CD4-positive, alpha-beta memory T cell (primary cell): ENCODE data around the gene NACC2. TPM values are rescaled to one million over a fixed set of nuclear protein-coding genes. Genes with fewer than 3 reads are reported as not detected.

Source experiments
- CTCF ChIA-PET: fragments of 350-600 bp; sonication (Branson Sonifier 250); formaldehyde crosslinking; loops from one replicate; lab custom pipeline; 2021; ENCODE audit warnings: inconsistent platforms; ENCODE audit not compliant: partially characterized antibody; lab: Charles Lee
- POLR2A ChIA-PET: fragments of 350-600 bp; sonication (Branson Sonifier 250); formaldehyde crosslinking; loops from one replicate; lab custom pipeline; 2021; ENCODE audit not compliant: partially characterized antibody; lab: Charles Lee
- DNase-seq, 5 donors: peaks; one replicate each; pipeline versions ENCODE4 v3.0.0 to v3.0.0-alpha.2; 2020 to 2022; ENCODE audit warnings: mixed read lengths in 1 of 5
- H3K27ac ChIP-seq: one replicate; pipeline ENCODE4 v1.7.0; 2013; ENCODE audit warnings: low read depth, low read length
- H3K27me3 ChIP-seq: 2 replicates; pipeline ENCODE4 v1.7.0; 2013; ENCODE audit warnings: mild to moderate bottlenecking, low read length, moderate library complexity; ENCODE audit not compliant: insufficient read depth
- H3K36me3 ChIP-seq: 2 replicates; pipeline ENCODE4 v1.7.0; 2013; ENCODE audit warnings: mild to moderate bottlenecking, low read length, moderate library complexity; ENCODE audit not compliant: insufficient read depth
- H3K4me1 ChIP-seq: 2 replicates; pipeline ENCODE4 v1.7.0; 2013; ENCODE audit warnings: mild to moderate bottlenecking, low read length, moderate library complexity; ENCODE audit not compliant: insufficient read depth
- H3K4me3 ChIP-seq, 2 donors: one replicate each; pipeline ENCODE4 v1.7.0; 2013; ENCODE audit warnings: low read length in 2 of 2, mild to moderate bottlenecking in 1 of 2
- H3K9me3 ChIP-seq, 2 donors: one replicate each; pipeline ENCODE4 v1.7.0; 2013; ENCODE audit warnings: low read length in 2 of 2, control low read depth in 1 of 2; ENCODE audit not compliant: control insufficient read depth in 1 of 2
- H3K27ac Mint-ChIP-seq, 7 donors: one replicate each; pipeline ENCODE4 v1.8.0; 2020 to 2021; ENCODE audit warnings: mixed read lengths in 7 of 7, mild to moderate bottlenecking in 6 of 7, inconsistent platforms in 3 of 7, moderate library complexity in 3 of 7
- H3K27me3 Mint-ChIP-seq, 2 donors: one replicate each; pipeline ENCODE4 v1.8.0; 2020 to 2021; ENCODE audit warnings: mixed read lengths in 2 of 2
- H3K36me3 Mint-ChIP-seq, 2 donors: one replicate each; pipeline ENCODE4 v1.8.0; 2020 to 2021; ENCODE audit warnings: mixed read lengths in 2 of 2, inconsistent platforms in 1 of 2, mild to moderate bottlenecking in 1 of 2
- H3K4me1 Mint-ChIP-seq, 4 donors: one replicate each; pipeline ENCODE4 v1.8.0; 2020 to 2021; ENCODE audit warnings: mixed read lengths in 4 of 4, mild to moderate bottlenecking in 1 of 4
- H3K4me3 Mint-ChIP-seq, 8 donors: one replicate each; pipeline ENCODE4 v1.8.0; 2020 to 2021; ENCODE audit warnings: mixed read lengths in 8 of 8, mild to moderate bottlenecking in 7 of 8, moderate library complexity in 6 of 8, inconsistent platforms in 3 of 8
- H3K9me3 Mint-ChIP-seq, 8 donors: one replicate each; pipeline ENCODE4 v1.8.0; 2020 to 2021; ENCODE audit warnings: mixed read lengths in 8 of 8, mild to moderate bottlenecking in 5 of 8, inconsistent platforms in 3 of 8, moderate library complexity in 1 of 8
- intact Hi-C: fragments of 100-400 bp; cut with micrococcal nuclease; formaldehyde crosslinking; loops from one replicate; pipeline ENCODE4 v1.15.1; 2023
- polyA plus RNA-seq, 2 donors: library from polyadenylated mRNA; unstranded; fragments of 300-500 nt; fragmentation: Illumina TruSeq; gene quantifications; one replicate each; pipeline ENCODE4 v1.2.3, GENCODE V29; 2021
- total RNA-seq, 2 experiments: library from RNA; stranded (reverse); gene quantifications; one replicate each; pipeline ENCODE4 v1.2.3, GENCODE V29; 2021

NACC2 gene
- total and polyA plus RNA-seq, 4 experiments from 2014 or later: 0.58 to 12.2 (median 7.1) TPM

DNA sequence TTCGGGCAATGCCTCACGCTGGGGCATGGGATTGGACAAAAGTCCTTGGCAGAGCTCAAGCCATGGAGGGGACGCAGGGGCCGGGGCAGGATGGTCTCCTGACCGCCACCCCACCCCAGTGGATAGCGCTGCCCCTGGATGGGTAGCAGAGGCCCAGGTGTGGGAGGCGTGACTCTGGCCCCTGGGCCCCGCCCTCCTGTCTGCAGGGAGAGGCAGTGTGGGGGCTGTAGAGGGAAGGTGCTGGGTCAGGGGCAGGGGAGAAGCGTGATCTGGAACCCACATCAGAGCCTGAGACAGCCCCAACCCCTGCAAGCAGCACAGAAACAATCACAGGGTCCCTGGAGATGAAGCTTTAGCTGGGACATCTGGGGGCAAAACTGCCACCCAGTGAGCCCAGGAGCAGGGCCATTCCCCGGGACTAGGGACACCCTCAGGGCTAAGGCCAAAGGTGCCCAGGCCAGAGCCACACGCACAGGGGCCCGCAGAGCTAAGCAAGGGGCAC is 36.2 kb downstream of the NACC2 start:
- no peaks in the 10 kb centered on the region for H3K27me3 ChIP-seq

GRCh38 chr9:136058084-136058483 is 37.0 kb downstream of the NACC2 start:
- Mint-ChIP-seq H3K9me3 (no peaks in the 10 kb centered on the region), H3K4me1 (peaks cover 8 to 35% (median 12%) of the 10 kb centered on the region in 4 donors), H3K36me3 (peaks cover 3 to 10% of the 10 kb centered on the region in 2 donors), H3K4me3 (no peak overlapping the region), H3K27me3 (no peaks in the 10 kb centered on the region), H3K27ac (no peak overlapping the region)
- POLR2A ChIA-PET: no interaction called here
- intact Hi-C loops: no loop called here
- no peaks in the 10 kb centered on the region for H3K36me3 ChIP-seq
- no peaks in the 10 kb centered on the region for H3K27me3 ChIP-seq
- CTCF ChIA-PET: no interaction called here
- H3K27ac ChIP-seq: no peak overlapping the region
- H3K9me3 ChIP-seq: no peaks in the 10 kb centered on the region
- no peak overlapping the region for H3K4me3 ChIP-seq
- DNase-seq: no peak
- H3K4me1 ChIP-seq: peaks cover 14% of the 10 kb centered on the region

More for the DNA sequence above, 36.2 kb downstream of the NACC2 start:
- H3K27me3 Mint-ChIP-seq: no peaks in the 10 kb centered on the region
- intact Hi-C loops: no loop called here
- CTCF ChIA-PET: no interaction called here
- no peaks in the 10 kb centered on the region for H3K36me3 ChIP-seq
- H3K9me3 Mint-ChIP-seq: no peaks in the 10 kb centered on the region
- no peak for DNase-seq
- H3K4me3 ChIP-seq: no peak overlapping the region
- no peak overlapping the region for H3K4me3 Mint-ChIP-seq
- H3K36me3 Mint-ChIP-seq: peaks cover 3 to 11% of the 10 kb centered on the region in 2 donors
- no peaks in the 10 kb centered on the region for H3K9me3 ChIP-seq
- peaks cover 7% of the 10 kb centered on the region for H3K4me1 ChIP-seq
- peaks cover 8 to 36% (median 12%) of the 10 kb centered on the region in 4 donors for H3K4me1 Mint-ChIP-seq
- no peak overlapping the region for H3K27ac ChIP-seq
- POLR2A ChIA-PET: no interaction called here
- H3K27ac Mint-ChIP-seq: no peak overlapping the region

GRCh38 chr9:136057236-136058081 is 37.6 kb downstream of the NACC2 start:
- POLR2A ChIA-PET: no interaction called here
- H3K27ac Mint-ChIP-seq: no peak overlapping the region
- intact Hi-C loops: no loop called here

DNA sequence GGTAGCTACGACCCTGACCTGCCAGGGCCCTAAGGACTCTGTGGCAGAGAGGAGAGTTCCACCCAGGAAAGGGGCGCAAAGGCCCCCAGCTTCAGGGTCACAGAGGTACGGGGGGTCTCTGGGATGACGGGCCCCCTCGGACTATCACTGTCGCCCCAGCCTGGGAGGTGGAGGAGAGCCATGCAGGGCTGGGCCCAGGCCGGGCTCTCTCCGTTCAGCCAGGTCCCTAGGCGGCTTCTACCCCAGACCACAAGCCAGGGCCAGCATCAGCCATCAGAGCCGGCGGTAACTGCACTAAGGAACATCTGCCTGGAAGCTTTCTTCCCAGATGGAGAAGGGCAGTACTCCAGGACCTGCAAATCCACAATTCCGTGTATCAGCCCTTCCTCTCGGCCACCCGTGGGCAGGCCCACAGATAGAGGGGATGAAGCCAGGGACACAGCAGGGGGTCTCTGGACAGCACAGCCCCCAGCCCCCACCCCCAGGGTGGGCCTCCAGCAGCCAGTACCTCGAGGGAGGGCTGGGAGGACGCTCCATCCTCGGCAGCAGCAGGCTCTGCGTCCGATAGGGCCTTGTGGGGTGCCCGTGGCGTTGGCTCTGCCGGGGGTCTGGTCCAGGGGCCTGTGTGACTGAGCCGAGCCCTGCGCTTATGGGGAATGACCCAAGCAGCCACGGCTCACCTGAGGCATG is 38.4 kb downstream of the NACC2 start:
- Histone ChIP-seq H3K27me3 (no peaks in the 10 kb centered on the region), H3K4me1 (peaks cover 27% of the 10 kb centered on the region), H3K36me3 (no peaks in the 10 kb centered on the region), H3K4me3 (no peak overlapping the region), H3K27ac (no peak overlapping the region), H3K9me3 (no peaks in the 10 kb centered on the region)
- Mint-ChIP-seq H3K9me3 (no peaks in the 10 kb centered on the region), H3K27me3 (peaks cover 2 to 4% of the 10 kb centered on the region in 2 donors), H3K36me3 (peaks cover 0 to 6% of the 10 kb centered on the region in 2 donors), H3K4me3 (peak overlapping the region in 1 of 8 donors; percentile 7), H3K27ac (no peak overlapping the region), H3K4me1 (peaks cover 11 to 32% (median 17%) of the 10 kb centered on the region in 4 donors)
- CTCF ChIA-PET: no interaction called here
- intact Hi-C loops: no loop called here
- POLR2A ChIA-PET: no interaction called here
- DNase-seq: no peak

More at GRCh38 chr9:136057236-136058081, 37.6 kb downstream of the NACC2 start:
- Histone ChIP-seq H3K4me3 (no peak overlapping the region), H3K4me1 (peaks cover 20% of the 10 kb centered on the region), H3K36me3 (no peaks in the 10 kb centered on the region), H3K9me3 (no peaks in the 10 kb centered on the region), H3K27me3 (no peaks in the 10 kb centered on the region), H3K27ac (no peak overlapping the region)
- Mint-ChIP-seq H3K27me3 (no peaks in the 10 kb centered on the region), H3K4me3 (peak overlapping the region in 2 of 8 donors; percentile 7 to 15), H3K4me1 (peaks cover 8 to 32% (median 12%) of the 10 kb centered on the region in 4 donors), H3K36me3 (peaks cover 3 to 6% of the 10 kb centered on the region in 2 donors), H3K9me3 (no peaks in the 10 kb centered on the region)
- CTCF ChIA-PET: no interaction called here
- DNase-seq: no peak

- H3K27ac Mint-ChIP-seq: no peak overlapping the region
- H3K4me3 Mint-ChIP-seq: no peak overlapping the region
- peaks cover 27% of the 10 kb centered on the region for H3K4me1 ChIP-seq
- no peaks in the 10 kb centered on the region for H3K9me3 Mint-ChIP-seq
- H3K36me3 ChIP-seq: no peaks in the 10 kb centered on the region
- no peak overlapping the region for H3K27ac ChIP-seq
- ChIA-PET POLR2A (no interaction called here), CTCF (no interaction called here)
- peaks cover 11 to 32% (median 17%) of the 10 kb centered on the region in 4 donors for H3K4me1 Mint-ChIP-seq
- intact Hi-C loops: no loop called here
- H3K9me3 ChIP-seq: no peaks in the 10 kb centered on the region
- H3K27me3 Mint-ChIP-seq: peaks cover 2 to 4% of the 10 kb centered on the region in 2 donors
- H3K27me3 ChIP-seq: no peaks in the 10 kb centered on the region
- no peak for DNase-seq
- no peak overlapping the region for H3K4me3 ChIP-seq
- H3K36me3 Mint-ChIP-seq: peaks cover 0 to 6% of the 10 kb centered on the region in 2 donors
Measured at GRCh38 chr9:136055715-136056545, 39.2 kb downstream of the NACC2 start.

- intact Hi-C loops: no loop called here
- H3K27me3 Mint-ChIP-seq: peaks cover 2 to 4% of the 10 kb centered on the region in 2 donors
- peak overlapping the region in 3 of 7 donors; percentile 37 to 56 (median 48) for H3K27ac Mint-ChIP-seq
- Histone ChIP-seq H3K36me3 (no peaks in the 10 kb centered on the region), H3K27me3 (no peaks in the 10 kb centered on the region), H3K4me3 (no peak overlapping the region), H3K27ac (no peak overlapping the region), H3K9me3 (no peaks in the 10 kb centered on the region), H3K4me1 (peaks cover 27% of the 10 kb centered on the region)
- ChIA-PET POLR2A (no interaction called here), CTCF (no interaction called here)
- H3K4me1 Mint-ChIP-seq: peaks cover 11 to 32% (median 17%) of the 10 kb centered on the region in 4 donors
- no peaks in the 10 kb centered on the region for H3K9me3 Mint-ChIP-seq
- DNase-seq: no peak
- peak overlapping the region in 4 of 8 donors; percentile 17 to 46 (median 28) for H3K4me3 Mint-ChIP-seq
- H3K36me3 Mint-ChIP-seq: peaks cover 0 to 6% of the 10 kb centered on the region in 2 donors
Measured at GRCh38 chr9:136054798-136055714, 40.0 kb downstream of the NACC2 start.
